PFSK-1 (cell line): ENCODE measurements around the gene TBRG4.

Source experiments
- FOXP2 ChIP-seq: optimal IDR thresholded peaks from 2 replicates; pipeline ENCODE3; 2011; ENCODE audit warnings: borderline replicate concordance, control low read depth, inconsistent platforms; ENCODE audit not compliant: insufficient read depth; ENCODE audit errors: extremely low read length, extremely low read depth
- POLR2AphosphoS5 ChIP-seq: IDR thresholded peaks from 2 replicates; pipeline ENCODE4 v1.6.1; 2012; ENCODE audit warnings: low read depth, mild to moderate bottlenecking, control low read depth, low read length, moderate library complexity
- REST ChIP-seq, 2 experiments: IDR thresholded peaks; 2 replicates each; pipeline versions ENCODE4 v1.6.1 to v1.8.0; 2011 to 2012; ENCODE audit warnings: low read depth in 2 of 2, low read length in 2 of 2, control low read depth in 1 of 2, inconsistent platforms in 1 of 2, mild to moderate bottlenecking in 1 of 2, moderate library complexity in 1 of 2; ENCODE audit not compliant: insufficient read depth in 1 of 2
- SIN3A ChIP-seq: IDR thresholded peaks from 2 replicates; pipeline ENCODE4 v1.6.1; 2012; ENCODE audit warnings: mild to moderate bottlenecking, low read length, moderate library complexity, borderline replicate concordance; ENCODE audit not compliant: insufficient read depth
- TAF1 ChIP-seq: IDR thresholded peaks from 2 replicates; pipeline ENCODE4 v1.6.1; 2012; ENCODE audit warnings: low read length, control low read depth, borderline replicate concordance; ENCODE audit not compliant: insufficient read depth

TBRG4 gene

GRCh38 chr7:45125193-45125904 lies 13.9 kb upstream of the TBRG4 start:
- TF ChIP-seq SIN3A (no peak), TAF1 (no peak), POLR2AphosphoS5 (no peak), REST (IDR thresholded peaks at IDR 0.05; ENCODE audit: insufficient read depth in 1 of 2, low read depth in 2 of 2, low read length in 2 of 2) (no peak), FOXP2 (no peak)

- no peak for TF ChIP-seq POLR2AphosphoS5
- no peak for TF ChIP-seq SIN3A
- no peak for TF ChIP-seq REST (IDR thresholded peaks at IDR 0.05; ENCODE audit: insufficient read depth in 1 of 2, low read depth in 2 of 2, low read length in 2 of 2)
- TF ChIP-seq TAF1, result no peak
- TF ChIP-seq FOXP2, result no peak
Observed at GRCh38 chr7:45123913-45124710, 12.6 kb upstream of the TBRG4 start.

- TF ChIP-seq POLR2AphosphoS5, result no peak
Observed at GRCh38 chr7:45122975-45123860, 11.7 kb upstream of the TBRG4 start.

- TF ChIP-seq TAF1 (no peak), POLR2AphosphoS5 (no peak)
Observed at GRCh38 chr7:45119550-45119949, 8.1 kb upstream of the TBRG4 start.

- no peak for TF ChIP-seq SIN3A
- TF ChIP-seq TAF1, result no peak
- no peak for TF ChIP-seq POLR2AphosphoS5
- TF ChIP-seq REST (IDR thresholded peaks at IDR 0.05; ENCODE audit: insufficient read depth in 1 of 2, low read depth in 2 of 2, low read length in 2 of 2), result no peak
- TF ChIP-seq FOXP2, result no peak
Observed at GRCh38 chr7:45118889-45119331, 7.4 kb upstream of the TBRG4 start.

- no peak for TF ChIP-seq POLR2AphosphoS5
- TF ChIP-seq TAF1, result no peak
- no peak for TF ChIP-seq FOXP2
- TF ChIP-seq REST (IDR thresholded peaks at IDR 0.05; ENCODE audit: insufficient read depth in 1 of 2, low read depth in 2 of 2, low read length in 2 of 2), result no peak
- TF ChIP-seq SIN3A, result no peak
Observed at GRCh38 chr7:45118292-45118691, 6.8 kb upstream of the TBRG4 start.
